OCI-LY3 (cell line): ENCODE results near the gene SERPINE3.

Experiments
- CTCF ChIP-seq: fragments of 200-600, 300-600 bp; sonication (generic); IDR thresholded peaks from 2 replicates; pipeline ENCODE4 v1.5.1; 2014; ENCODE audit warnings: antibody characterized with exemption, low read length, low read depth
- EZH2phosphoT487 ChIP-seq: fragments of 200-600 bp; shearing (Covaris generic); IDR thresholded peaks from 2 replicates; pipeline ENCODE4 v1.6.1; 2018; ENCODE audit warnings: antibody characterized with exemption, mixed run types, low read depth

GRCh38 chr13:51359352-51359751 is 19.9 kb downstream of the SERPINE3 start:
- TF ChIP-seq CTCF (no peak), EZH2phosphoT487 (no peak)
